GM21717 (cell line): ENCODE results near the gene AKAP11.

Experiments
- ATAC-seq: cut with Tn5 transposase; IDR thresholded peaks from one replicate; pipeline ENCODE4 v1.9.1; 2021; ENCODE audit warnings: mild to moderate bottlenecking, moderate library complexity; ENCODE audit not compliant: unreplicated experiment

Gene AKAP11

GRCh38 chr13:42271337-42272114 is 426 bp upstream of the AKAP11 start:
- ATAC-seq: peak; percentile 81

DNA sequence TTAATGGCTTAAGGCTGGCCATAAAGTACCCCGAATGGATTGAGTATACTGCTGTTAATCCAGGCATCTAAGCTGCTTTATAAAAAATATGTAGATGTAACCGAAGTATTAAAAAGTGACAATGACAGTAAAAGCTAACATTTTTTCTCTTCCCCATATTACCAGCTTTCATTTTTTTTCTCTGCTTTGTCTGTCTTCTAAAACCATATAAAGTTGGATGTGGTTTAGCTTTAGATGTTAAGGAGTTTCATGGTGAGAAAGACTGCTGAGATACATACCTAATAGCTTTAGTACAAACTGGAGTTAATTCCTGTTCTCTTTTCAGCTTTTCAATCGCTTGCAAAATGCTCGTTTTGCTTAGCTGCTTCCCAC is 838 bp downstream of the AKAP11 start:
- ATAC-seq: no peak

GRCh38 chr13:42274386-42275097 is 2.6 kb downstream of the AKAP11 start:
- ATAC-seq: no peak

- no peak for ATAC-seq
These were observed 3.1 kb downstream of the AKAP11 start for GRCh38 chr13:42275098-42275471.

DNA sequence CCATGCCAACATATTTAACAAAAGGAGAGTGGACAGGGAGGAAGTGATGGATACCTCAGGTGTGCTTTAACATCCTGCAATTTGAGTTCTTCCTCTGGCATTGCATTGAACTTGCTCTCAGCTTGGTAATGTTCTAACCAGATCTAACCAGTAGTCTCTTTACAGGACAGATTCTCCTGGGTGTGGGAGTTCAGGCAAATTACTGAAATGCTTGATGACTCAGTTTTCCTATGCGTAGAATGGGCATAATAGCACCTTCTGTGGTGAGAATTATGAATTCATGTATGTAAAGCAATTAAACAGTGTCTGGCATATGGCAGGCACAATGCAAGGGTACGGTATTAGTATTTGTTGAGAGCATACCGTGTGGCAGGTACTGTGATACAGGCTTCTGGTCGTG is 3.6 kb downstream of the AKAP11 start:
- no peak for ATAC-seq

DNA sequence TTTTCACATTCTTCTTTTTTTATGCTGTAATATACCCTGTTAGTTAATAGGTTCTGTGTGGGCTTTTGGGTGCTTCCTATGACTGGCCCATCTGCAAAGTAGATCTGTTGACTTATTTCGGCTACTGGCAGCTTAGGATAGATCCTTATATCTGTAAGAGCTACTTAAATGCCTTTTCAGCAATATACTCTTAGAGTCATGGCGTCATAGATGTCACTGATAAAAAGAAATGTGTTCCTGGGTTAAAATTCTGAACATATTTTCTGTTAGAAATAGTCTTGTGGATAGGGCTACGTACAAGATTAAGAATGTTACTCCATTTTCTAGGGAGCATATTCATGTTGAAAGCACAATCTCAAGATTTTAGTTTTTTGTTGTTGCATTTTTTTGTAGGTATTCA is 4.7 kb downstream of the AKAP11 start:
- no peak for ATAC-seq

DNA sequence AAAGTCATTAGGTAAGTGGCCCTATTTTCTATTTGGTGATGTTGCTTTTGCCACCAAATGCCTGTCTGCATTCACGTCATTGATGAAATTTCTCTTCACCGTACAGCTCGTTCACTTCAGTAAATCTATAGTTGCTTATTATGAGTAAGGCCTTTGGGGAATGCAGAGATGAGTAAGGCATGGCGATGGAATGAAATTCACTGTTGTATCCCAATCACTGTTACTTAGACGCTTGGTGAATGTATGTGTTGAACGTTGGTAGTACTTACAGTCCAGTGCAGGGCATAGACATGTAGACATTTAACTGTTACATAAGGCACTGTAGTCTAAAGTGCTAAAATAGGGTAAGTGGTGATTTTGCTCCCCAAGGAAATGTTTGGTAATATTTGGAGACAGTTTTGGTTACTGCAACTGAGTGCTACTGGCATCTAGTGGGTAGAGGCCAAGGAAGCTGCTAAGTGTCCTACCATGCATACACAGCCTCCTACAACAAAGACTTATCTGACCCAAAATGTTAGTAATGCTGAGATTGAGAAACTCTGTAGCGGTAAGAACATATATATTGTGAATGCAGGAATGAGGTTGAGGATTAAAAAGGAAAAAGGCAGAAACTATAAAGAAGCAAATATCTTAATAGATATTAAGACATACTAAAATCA is 5.8 kb downstream of the AKAP11 start:
- ATAC-seq: no peak

GRCh38 chr13:42279080-42279479 is 7.1 kb downstream of the AKAP11 start:
- ATAC-seq: no peak

DNA sequence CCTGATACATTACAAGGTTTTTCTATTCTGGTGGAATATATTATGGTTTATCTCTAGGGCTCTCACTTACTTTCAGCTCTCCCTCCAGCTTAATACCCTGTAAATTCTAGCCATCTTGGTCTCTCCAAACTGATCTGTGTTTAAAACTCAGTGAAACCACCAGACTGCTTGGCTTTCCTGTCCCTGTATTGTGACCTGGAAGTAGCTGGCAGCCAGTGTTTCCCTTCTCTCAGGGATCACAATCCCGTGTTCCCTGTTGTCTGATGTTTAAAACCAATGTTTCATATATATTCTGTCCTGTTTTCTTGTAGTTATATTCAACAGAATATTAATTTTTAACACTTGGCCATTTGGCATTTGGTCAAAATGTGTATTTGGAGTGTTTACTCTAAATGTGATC is 8.0 kb downstream of the AKAP11 start:
- no peak for ATAC-seq

GRCh38 chr13:42280537-42280936 is 8.6 kb downstream of the AKAP11 start:
- no peak for ATAC-seq

- no peak for ATAC-seq
These were observed 11.6 kb downstream of the AKAP11 start for GRCh38 chr13:42283574-42283973.

DNA sequence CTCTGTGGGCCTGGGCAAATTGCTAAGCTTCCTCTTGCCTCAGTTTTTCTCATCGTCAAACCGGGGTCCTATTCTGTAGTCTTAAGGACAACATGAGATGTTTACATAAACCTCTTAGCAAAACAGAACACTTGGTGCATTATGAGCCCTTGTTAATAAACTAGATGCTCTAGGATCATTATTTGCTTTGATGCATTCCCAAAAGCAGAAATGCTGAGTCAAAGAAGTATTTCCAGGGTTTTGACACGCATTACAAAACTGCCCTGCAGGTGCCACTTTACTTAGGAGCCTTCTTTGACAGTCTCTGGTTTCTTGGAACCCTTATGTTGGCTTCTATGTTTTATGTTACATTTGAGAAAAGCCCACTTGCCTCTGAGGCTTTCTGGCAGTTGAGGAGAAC is 12.1 kb downstream of the AKAP11 start:
- ATAC-seq: no peak

- ATAC-seq: no peak
These were observed 26.4 kb downstream of the AKAP11 start for GRCh38 chr13:42298392-42298791.

DNA sequence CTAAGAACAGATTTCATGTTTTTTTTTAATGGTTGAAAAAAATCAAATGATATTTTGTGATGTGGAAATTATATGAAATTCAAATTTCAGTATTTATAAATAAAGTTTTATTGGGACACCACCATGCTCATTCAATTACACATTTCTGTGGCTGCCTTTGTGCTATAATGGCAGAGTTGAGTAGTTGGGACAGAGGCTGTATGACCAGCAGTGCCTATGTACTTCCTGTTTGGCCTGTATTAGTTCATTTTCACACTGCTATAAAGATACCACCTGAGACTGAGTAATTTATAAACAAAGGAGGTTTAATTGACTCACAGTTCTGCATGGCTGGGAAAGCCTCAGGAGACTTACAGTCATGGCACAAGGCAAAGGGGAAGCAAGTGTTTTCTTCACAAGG is 33.6 kb downstream of the AKAP11 start:
- ATAC-seq: no peak

- ATAC-seq: no peak
These were observed 35.5 kb downstream of the AKAP11 start for GRCh38 chr13:42307461-42307860.

- ATAC-seq: no peak
These were observed 41.0 kb downstream of the AKAP11 start for GRCh38 chr13:42312817-42313431.

GRCh38 chr13:42318570-42318969 is 46.6 kb downstream of the AKAP11 start:
- ATAC-seq: no peak

GRCh38 chr13:42320375-42320787 is 48.4 kb downstream of the AKAP11 start:
- no peak for ATAC-seq

- ATAC-seq: no peak
These were observed 50.9 kb downstream of the AKAP11 start for GRCh38 chr13:42322806-42323205.

GRCh38 chr13:42324704-42325103 is 52.8 kb downstream of the AKAP11 start:
- ATAC-seq: no peak

DNA sequence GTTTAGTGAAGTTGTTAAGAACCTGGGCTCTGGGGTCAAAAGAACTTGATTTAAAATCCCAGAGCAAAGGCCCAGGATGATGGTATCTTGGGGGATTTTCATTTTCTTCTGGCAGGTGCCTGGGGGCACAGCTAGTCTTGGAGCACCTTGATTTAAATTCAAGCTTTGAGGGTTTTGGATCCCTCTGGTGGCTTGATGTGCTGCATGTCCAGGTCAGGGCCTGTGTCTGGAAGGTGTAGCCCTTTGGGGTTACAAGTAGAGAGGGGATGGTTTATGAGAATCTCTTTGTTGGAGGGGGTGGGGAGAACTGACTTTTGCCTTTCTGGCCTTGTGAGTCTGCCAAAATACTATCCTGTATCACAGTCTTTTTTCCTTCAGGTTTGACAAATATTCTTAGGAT is 55.8 kb downstream of the AKAP11 start:
- ATAC-seq: no peak

DNA sequence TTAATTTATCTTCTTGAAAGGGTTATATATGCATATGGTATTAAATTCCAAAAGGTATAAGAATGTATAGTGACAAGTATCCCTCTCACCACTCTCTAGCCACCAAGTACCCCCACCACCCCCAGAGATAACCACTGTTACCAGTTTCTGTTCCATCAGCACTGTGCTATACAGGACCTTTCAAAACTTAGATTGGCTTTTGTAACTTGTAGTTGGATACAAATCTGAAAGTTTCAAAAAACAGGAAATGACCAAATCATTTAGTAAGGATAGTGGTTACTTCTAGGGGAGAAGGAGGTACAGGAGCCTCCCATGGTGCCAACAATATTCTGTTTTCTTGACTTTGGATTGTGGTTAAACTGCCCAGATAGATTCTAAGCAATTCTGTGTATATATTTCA is 56.7 kb downstream of the AKAP11 start:
- no peak for ATAC-seq
